Measurements from ENCODE around the gene FBRSL1.

Gene FBRSL1

GRCh38 chr12:132514838-132515237 is 24.9 kb downstream of the FBRSL1 start:
- DNase-seq: no peak
- in situ Hi-C loops (cut with HindIII; ENCODE audit: low pct_ligation_motif_present, low pct_unique_long_range_greater_than_20kb, low sequenced_read_pairs): no loop called here

- no peak for DNase-seq
Observed at GRCh38 chr12:132516095-132517012, 26.4 kb downstream of the FBRSL1 start.

GRCh38 chr12:132517013-132517739 is 27.2 kb downstream of the FBRSL1 start:
- in situ Hi-C loops (cut with HindIII; ENCODE audit: low pct_ligation_motif_present, low pct_unique_long_range_greater_than_20kb, low sequenced_read_pairs): no loop called here

More at GRCh38 chr12:132516095-132517012, 26.4 kb downstream of the FBRSL1 start:
- in situ Hi-C loops (cut with HindIII; ENCODE audit: low pct_ligation_motif_present, low pct_unique_long_range_greater_than_20kb, low sequenced_read_pairs): no loop called here

GRCh38 chr12:132517740-132518100 is 27.8 kb downstream of the FBRSL1 start:
- no peak for DNase-seq
- in situ Hi-C loops (cut with HindIII; ENCODE audit: low pct_ligation_motif_present, low pct_unique_long_range_greater_than_20kb, low sequenced_read_pairs): no loop called here

More at GRCh38 chr12:132517013-132517739, 27.2 kb downstream of the FBRSL1 start:
- DNase-seq: peak; percentile 47

- DNase-seq: no peak
- in situ Hi-C loops (cut with HindIII; ENCODE audit: low pct_ligation_motif_present, low pct_unique_long_range_greater_than_20kb, low sequenced_read_pairs): no loop called here
Observed at GRCh38 chr12:132518354-132518992, 28.5 kb downstream of the FBRSL1 start.

- no peak for DNase-seq
- in situ Hi-C loops (cut with HindIII; ENCODE audit: low pct_ligation_motif_present, low pct_unique_long_range_greater_than_20kb, low sequenced_read_pairs): no loop called here
Observed at GRCh38 chr12:132520421-132521199, 30.7 kb downstream of the FBRSL1 start.

GRCh38 chr12:132521200-132521580 is 31.2 kb downstream of the FBRSL1 start:
- in situ Hi-C loops (cut with HindIII; ENCODE audit: low pct_ligation_motif_present, low pct_unique_long_range_greater_than_20kb, low sequenced_read_pairs): no loop called here
- DNase-seq: no peak

- in situ Hi-C loops (cut with HindIII; ENCODE audit: low pct_ligation_motif_present, low pct_unique_long_range_greater_than_20kb, low sequenced_read_pairs): no loop called here
- no peak for DNase-seq
Observed at GRCh38 chr12:132521712-132522292, 31.9 kb downstream of the FBRSL1 start.

GRCh38 chr12:132522592-132523380 is 32.8 kb downstream of the FBRSL1 start:
- peak; percentile 54 for DNase-seq
- in situ Hi-C loops (cut with HindIII; ENCODE audit: low pct_ligation_motif_present, low pct_unique_long_range_greater_than_20kb, low sequenced_read_pairs): no loop called here

- DNase-seq: peak; percentile 83
- in situ Hi-C loops (cut with HindIII; ENCODE audit: low pct_ligation_motif_present, low pct_unique_long_range_greater_than_20kb, low sequenced_read_pairs): no loop called here
Observed at GRCh38 chr12:132523576-132524331, 33.8 kb downstream of the FBRSL1 start.

- in situ Hi-C loops (cut with HindIII; ENCODE audit: low pct_ligation_motif_present, low pct_unique_long_range_greater_than_20kb, low sequenced_read_pairs): no loop called here
- peak; percentile 98 for DNase-seq
Observed at GRCh38 chr12:132524405-132524804, 34.5 kb downstream of the FBRSL1 start.

GRCh38 chr12:132525011-132525832 is 35.3 kb downstream of the FBRSL1 start:
- DNase-seq: peak; percentile 14
- in situ Hi-C loops (cut with HindIII; ENCODE audit: low pct_ligation_motif_present, low pct_unique_long_range_greater_than_20kb, low sequenced_read_pairs): no loop called here

GRCh38 chr12:132525833-132526455 is 36.0 kb downstream of the FBRSL1 start:
- in situ Hi-C loops (cut with HindIII; ENCODE audit: low pct_ligation_motif_present, low pct_unique_long_range_greater_than_20kb, low sequenced_read_pairs): no loop called here
- no peak for DNase-seq

- in situ Hi-C loops (cut with HindIII; ENCODE audit: low pct_ligation_motif_present, low pct_unique_long_range_greater_than_20kb, low sequenced_read_pairs): no loop called here
- DNase-seq: no peak
Observed at GRCh38 chr12:132527186-132527882, 37.4 kb downstream of the FBRSL1 start.

GRCh38 chr12:132527883-132528264 is 37.9 kb downstream of the FBRSL1 start:
- no peak for DNase-seq
- in situ Hi-C loops (cut with HindIII; ENCODE audit: low pct_ligation_motif_present, low pct_unique_long_range_greater_than_20kb, low sequenced_read_pairs): no loop called here

Data from ACHN (cell line).